HPDE6-E6E7 (cell line): Measurements from ENCODE around the gene BTG2.
"Not testable (repeated sequence)": the region's sequence is repeated elsewhere in the genome, so short reads cannot be mapped to it uniquely, and the experiment has no call there.

Source experiments
- DNase-seq: peaks from one replicate; pipeline ENCODE4 v3.0.0; 2011; ENCODE audit warnings: missing footprints; ENCODE audit errors: extremely low spot score

Gene BTG2, protein sequence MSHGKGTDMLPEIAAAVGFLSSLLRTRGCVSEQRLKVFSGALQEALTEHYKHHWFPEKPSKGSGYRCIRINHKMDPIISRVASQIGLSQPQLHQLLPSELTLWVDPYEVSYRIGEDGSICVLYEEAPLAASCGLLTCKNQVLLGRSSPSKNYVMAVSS

GRCh38 chr1:203304919-203305808 is at the start of gene BTG2:
Gene BTG2, plus strand, starts transcription at chr1:203305519. Its CDS starts 88 bp downstream, at chr1:203305607.
- peak; percentile 89 for DNase-seq

DNA sequence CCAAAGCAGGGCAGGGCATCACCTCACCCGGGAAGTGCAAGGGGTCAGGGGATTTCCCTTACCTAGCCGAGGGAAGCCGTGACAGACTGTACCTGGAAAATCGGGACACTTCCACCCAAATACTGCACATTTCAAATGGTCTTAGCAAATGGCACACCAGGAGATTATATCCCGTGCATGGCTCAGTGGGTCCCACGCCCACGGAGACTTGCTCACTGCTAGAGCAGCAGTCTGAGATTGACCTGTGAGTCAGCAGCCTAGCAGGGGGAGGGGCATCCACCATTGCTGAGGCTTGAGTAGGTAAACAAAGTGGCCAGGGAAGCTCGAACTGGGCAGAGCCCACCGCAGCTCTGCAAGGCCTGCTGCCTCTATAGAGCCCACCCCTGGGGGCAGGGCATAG is 48.7 kb upstream of the BTG2 start:
- DNase-seq, result not testable (repeated sequence)

- no peak for DNase-seq
These were observed 41.8 kb upstream of the BTG2 start for GRCh38 chr1:203263496-203263895.

DNA sequence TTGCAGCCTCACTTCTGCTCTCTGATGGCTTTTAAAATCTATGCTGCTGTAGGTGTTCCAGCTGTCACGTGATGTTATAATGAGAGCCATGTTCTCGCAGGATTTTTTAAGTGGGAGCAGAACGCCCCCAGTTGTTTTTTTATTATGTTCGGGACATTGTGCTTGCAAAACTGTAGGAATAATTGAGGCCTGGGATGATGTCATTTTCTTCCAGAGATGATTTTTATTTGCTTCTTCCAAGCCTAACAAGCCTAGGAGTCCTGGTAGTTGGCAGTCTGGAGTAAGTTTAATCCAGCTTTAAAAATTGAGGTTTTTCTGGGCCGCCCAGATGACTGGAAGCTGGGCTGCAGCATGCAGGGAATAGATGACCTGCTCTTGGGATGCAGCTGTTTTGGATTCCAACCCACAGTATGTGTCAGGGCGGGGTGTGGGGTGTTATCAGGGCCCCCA is 41.2 kb upstream of the BTG2 start:
- DNase-seq, result no peak

- no peak for DNase-seq
These were observed 39.8 kb upstream of the BTG2 start for GRCh38 chr1:203265541-203265940.

DNA sequence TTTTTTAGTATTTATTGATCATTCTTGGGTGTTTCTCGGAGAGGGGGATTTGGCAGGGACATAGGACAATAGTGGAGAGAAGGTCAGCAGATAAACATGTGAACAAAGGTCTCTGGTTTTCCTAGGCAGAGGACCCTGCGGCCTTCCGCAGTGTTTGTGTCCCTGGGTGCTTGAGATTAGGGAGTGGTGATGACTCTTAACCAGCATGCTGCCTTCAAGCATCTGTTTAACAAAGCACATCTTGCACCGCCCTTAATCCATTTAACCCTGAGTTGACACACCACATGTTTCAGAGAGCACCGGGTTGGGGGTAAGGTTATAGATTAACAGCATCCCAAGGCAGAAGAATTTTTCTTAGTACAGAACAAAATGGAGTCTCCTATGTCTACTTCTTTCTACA is 39.2 kb upstream of the BTG2 start:
- DNase-seq, result not testable (repeated sequence)

DNA sequence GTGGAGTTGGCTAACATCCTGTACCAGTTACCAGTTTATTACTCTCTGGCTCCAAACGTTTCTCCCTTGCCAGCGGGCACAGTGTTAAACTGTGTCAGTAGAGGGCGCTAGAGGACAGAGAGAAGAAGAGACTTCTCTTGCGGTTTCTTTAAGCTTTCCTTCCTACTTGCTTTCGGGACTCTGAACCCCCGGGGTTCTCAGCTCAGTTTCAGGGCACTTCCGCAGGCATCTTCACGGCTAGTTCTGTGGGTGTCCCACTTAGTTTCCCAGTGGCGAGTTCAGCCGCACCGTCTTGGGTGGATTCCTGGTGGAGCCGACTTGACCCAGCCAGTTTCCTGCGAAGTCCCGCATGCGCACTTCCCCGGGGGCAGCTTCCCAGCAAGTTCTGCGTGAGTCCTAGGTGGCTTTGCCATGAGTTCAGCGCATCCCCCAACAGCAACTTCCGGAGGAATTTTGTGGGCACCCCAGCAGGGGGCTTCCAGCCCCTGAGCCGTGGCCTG is 37.9 kb upstream of the BTG2 start:
- DNase-seq, result peak; percentile 50

DNA sequence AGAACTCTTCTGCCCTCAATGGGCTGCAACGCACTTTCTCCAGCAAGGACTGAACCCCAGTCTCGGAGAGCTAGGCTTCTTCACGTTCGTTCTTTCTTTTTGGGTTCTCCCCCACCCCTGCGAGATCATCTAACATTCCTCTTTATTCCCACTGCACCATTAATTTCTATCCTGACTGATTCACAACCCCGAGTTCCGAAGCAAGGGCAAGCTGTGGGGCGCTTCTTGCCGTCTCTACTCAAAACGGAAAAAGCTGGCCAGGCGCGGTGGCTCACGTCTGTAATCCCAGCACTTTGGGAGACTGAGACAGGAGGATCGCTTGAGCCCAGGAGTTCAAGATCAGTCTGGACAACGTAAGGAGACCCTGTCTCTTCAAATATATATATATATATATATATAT is 37.4 kb upstream of the BTG2 start:
- DNase-seq, result no peak

GRCh38 chr1:203268901-203269653 is 36.2 kb upstream of the BTG2 start:
- DNase-seq, result peak; percentile 62

GRCh38 chr1:203269654-203270020 is 35.7 kb upstream of the BTG2 start:
- no peak for DNase-seq

- no peak for DNase-seq
These were observed 34.9 kb upstream of the BTG2 start for GRCh38 chr1:203270448-203270847.

DNA sequence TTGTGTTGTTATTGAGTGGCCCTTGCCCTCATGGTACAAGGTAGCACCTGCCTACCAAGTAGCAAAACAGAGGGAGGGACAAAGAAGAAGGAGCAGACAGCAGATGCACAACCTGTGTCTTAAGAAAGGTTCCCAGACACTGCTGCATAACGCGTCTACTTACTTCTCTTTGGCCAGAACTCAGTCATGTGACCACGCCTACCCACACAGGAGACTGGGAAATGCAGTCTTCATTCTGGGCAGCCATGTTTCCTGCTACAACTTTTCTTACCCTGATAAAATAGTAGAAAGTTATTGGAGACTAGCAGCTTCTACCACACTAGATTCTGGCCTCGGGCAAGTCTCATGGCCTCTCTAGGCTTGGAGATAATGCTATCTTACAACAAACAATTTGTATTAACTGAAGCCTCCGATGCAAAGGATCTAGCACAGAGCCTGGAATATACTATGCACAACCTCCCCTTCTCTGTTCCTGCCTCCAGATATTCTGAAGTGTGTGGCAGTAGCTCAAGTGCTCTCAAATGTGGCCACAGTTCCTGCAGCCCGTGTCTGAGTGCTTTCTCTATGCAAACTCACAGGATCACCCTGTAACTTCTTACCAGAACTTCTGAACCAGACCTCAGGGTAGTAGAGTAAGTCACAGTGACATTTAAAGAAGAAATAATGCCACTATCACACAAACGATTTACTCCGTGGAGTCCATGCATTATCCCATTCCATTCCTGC is 34.1 kb upstream of the BTG2 start:
- peak; percentile 49 for DNase-seq

DNA sequence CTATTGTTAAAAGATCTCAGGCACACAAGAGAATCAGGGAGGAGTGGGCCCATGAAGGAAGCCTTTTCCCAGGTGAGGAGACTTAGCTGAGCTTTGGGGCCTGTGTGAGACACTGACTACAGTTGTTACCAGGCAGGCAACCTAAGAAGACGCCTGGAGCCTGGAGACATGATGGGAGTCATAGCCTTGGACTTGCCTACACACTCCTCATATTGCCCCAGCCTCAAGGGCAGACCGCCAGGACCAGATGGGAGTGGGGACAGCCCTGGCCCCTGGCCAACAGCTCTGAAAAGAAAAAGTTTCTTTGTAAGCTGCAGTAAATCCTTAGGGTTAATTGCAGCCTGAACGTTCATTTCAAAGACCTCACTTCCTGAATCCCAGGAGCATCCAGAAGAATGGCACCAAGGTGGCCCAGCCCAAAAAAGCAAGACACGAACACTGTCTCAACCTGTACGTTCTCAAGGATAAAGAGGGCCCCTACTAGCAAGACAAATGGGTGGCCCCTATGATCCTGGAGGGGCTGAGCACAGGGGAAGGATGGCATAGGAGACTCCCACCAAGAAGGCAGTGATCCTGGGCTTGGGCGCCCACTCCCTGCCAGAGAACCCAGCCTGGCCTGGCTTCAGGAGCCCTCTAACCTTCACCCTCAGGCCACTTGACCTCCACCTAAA is 33.2 kb upstream of the BTG2 start:
- no peak for DNase-seq

- DNase-seq, result no peak
These were observed 32.6 kb upstream of the BTG2 start for GRCh38 chr1:203272633-203273205.

- peak; percentile 78 for DNase-seq
These were observed 32.0 kb upstream of the BTG2 start for GRCh38 chr1:203273206-203273868.

GRCh38 chr1:203273869-203274602 is 31.3 kb upstream of the BTG2 start:
- no peak for DNase-seq

DNA sequence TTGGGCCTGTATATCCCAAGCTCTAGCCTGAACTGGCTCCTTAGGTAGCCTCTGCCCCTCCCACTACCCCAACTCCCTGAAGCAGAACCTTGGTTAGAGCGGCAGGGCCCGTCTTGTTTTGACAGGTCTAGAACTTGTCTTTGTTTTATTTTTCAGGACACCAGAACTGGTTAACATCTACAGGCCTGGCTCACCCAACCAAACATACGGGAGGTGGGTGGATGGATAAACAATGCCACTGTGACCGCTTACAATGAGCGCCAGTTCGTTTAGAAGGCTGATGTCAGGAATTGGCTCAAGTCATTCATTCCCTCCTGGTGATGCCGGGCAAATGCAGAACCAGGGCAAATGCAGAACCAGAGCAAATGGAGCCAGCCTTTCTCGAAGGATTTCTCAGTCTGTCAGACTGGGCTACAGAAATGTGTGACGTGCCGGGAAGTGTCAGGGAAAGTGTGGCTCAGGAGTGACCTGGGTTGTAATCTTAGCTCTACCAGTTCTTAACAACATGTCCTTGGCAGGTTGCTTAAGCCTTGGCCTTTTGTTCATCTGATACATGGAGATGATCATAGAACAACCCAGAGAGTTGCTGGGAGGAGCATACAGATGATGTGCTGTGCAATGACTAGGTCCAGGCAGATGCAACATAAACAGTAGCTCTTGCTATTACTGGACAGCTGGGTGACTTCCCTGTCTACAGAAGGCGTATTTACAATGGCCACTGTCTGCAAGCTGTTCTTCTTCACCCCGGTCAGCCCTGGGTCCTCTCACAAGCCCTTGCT is 30.5 kb upstream of the BTG2 start:
- no peak for DNase-seq

DNA sequence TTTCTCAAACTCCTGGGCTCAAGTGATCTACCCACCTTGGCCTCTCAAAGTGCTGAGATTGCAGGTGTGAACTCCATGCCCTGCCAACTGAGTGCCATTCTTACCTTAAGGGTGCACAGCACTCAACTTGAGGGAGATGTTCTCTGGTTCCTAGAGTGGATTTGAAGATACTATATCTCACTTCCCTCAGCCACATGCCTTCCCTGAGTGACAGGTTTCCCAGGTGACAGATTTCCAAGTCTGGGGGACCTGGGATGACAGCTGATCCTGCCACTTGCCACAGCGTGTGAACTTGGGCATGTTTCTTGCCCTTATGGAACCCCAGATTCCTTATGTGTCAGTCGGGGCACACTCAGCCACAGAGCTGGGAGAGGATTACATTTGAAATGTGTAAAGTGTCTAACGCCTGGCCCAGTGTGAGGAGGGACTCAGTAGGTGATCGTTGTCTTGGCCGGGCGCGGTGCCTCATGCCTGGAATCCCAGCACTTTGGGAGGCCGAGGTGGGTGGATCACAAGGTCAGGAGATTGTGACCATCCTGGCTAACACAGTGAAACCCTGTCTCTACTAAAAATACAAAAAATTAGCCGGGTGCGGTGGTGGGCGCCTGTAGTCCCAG is 29.6 kb upstream of the BTG2 start:
- no peak for DNase-seq
